Vagina (tissue), 2 donors: Measurements from ENCODE around the gene AZIN2.

Source experiments
- POLR2AphosphoS5 ChIP-seq, 2 donors: sonication (generic); formaldehyde crosslinking; IDR thresholded peaks; one replicate each; pipeline ENCODE4 v1.9.0; 2017; ENCODE audit warnings: antibody characterized with exemption in 2 of 2, mild to moderate bottlenecking in 2 of 2, low read depth in 1 of 2; ENCODE audit not compliant: insufficient read depth in 1 of 2
- TF ChIP-seq, protein P1 (sequence below), 3 experiments: fragments of 450-650 bp in 2 of 3; fragments of 200-600 bp in 1 of 3; sonication (generic) in 1 of 3; IDR thresholded peaks; one replicate each; pipeline ENCODE4 v1.5.1; 2017 to 2019; ENCODE audit warnings: antibody characterized with exemption in 3 of 3, mild to moderate bottlenecking in 2 of 3, moderate library complexity in 2 of 3

DNA sequence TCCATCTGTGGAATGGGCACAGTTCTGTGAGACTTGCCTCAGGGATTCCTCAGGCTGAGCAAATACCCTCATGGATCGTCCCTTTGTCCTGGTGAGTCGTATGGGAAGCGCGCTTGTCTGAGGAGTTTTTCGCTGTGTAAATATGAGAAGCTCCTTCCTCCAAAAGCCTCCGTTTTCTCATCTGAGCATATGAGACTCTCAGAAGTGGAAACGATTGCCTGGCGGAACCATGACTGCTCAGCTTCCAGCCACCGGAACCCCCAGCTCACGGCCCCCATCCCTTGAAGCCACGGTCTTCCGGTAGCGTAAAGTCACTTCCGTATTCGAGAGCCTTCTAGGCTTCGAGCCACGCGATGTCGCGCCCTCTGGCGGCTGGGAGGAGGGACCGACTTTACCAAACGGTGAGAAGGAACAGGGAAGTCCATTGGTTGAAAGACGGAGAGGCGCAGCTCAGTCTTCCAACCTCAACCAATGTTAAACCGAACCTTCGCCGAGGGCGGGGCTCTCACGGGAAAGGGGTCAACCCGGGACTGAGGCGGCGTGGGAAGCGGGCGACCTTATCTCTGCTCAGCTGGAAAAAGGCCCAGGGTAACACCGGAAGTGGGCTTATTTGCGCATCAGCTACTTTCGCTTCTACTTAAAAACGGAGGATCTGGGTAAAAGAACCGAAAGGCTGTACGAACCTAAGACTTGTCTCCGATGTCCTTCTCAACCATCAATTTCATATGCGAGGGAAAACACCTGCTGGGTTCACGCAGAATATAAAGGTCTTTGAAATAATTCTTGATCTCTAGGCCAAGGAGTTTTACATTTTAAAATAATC lies 46.3 kb downstream of the AZIN2 start:
- TF ChIP-seq, protein P1, sequence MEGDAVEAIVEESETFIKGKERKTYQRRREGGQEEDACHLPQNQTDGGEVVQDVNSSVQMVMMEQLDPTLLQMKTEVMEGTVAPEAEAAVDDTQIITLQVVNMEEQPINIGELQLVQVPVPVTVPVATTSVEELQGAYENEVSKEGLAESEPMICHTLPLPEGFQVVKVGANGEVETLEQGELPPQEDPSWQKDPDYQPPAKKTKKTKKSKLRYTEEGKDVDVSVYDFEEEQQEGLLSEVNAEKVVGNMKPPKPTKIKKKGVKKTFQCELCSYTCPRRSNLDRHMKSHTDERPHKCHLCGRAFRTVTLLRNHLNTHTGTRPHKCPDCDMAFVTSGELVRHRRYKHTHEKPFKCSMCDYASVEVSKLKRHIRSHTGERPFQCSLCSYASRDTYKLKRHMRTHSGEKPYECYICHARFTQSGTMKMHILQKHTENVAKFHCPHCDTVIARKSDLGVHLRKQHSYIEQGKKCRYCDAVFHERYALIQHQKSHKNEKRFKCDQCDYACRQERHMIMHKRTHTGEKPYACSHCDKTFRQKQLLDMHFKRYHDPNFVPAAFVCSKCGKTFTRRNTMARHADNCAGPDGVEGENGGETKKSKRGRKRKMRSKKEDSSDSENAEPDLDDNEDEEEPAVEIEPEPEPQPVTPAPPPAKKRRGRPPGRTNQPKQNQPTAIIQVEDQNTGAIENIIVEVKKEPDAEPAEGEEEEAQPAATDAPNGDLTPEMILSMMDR (IDR thresholded peaks at IDR 0.05), result peak; percentile 76 to 88 (median 82)
- peak; percentile 92 to 100 for TF ChIP-seq POLR2AphosphoS5 (IDR thresholded peaks at IDR 0.05; ENCODE audit: insufficient read depth in 1 of 2, low read depth in 1 of 2)
